ENCODE results near the gene HMGXB3.

- TF ChIP-seq, protein P1, sequence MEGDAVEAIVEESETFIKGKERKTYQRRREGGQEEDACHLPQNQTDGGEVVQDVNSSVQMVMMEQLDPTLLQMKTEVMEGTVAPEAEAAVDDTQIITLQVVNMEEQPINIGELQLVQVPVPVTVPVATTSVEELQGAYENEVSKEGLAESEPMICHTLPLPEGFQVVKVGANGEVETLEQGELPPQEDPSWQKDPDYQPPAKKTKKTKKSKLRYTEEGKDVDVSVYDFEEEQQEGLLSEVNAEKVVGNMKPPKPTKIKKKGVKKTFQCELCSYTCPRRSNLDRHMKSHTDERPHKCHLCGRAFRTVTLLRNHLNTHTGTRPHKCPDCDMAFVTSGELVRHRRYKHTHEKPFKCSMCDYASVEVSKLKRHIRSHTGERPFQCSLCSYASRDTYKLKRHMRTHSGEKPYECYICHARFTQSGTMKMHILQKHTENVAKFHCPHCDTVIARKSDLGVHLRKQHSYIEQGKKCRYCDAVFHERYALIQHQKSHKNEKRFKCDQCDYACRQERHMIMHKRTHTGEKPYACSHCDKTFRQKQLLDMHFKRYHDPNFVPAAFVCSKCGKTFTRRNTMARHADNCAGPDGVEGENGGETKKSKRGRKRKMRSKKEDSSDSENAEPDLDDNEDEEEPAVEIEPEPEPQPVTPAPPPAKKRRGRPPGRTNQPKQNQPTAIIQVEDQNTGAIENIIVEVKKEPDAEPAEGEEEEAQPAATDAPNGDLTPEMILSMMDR (IDR thresholded peaks at IDR 0.05): no peak
- no peak for TF ChIP-seq POLR2A (IDR thresholded peaks at IDR 0.05)
Observed at GRCh38 chr5:149981206-149981605, 19.3 kb upstream of the HMGXB3 start.
